HL-60 (cell line): ENCODE measurements around the gene GSK3A.

Experiments
- DNase-seq, 2 experiments: peaks; one replicate each; pipeline ENCODE4 v3.0.0-alpha.2; 2010 to 2020; ENCODE audit warnings: low read depth in 1 of 2, low spot score in 1 of 2
- H3K27ac ChIP-seq: fragments of 250-450 bp; sonication (Bioruptor Pico); replicated peaks from 2 replicates; pipeline ENCODE4 v1.5.1; 2020; ENCODE audit warnings: mild to moderate bottlenecking, moderate library complexity
- H3K27me3 ChIP-seq: fragments of 250-450 bp; sonication (Bioruptor Pico); 2 replicates; pipeline ENCODE4 v1.5.1; 2021; ENCODE audit warnings: mild to moderate bottlenecking, moderate library complexity; ENCODE audit not compliant: insufficient read depth, poor library complexity, severe bottlenecking
- H3K4me3 ChIP-seq: replicated peaks from 2 replicates; pipeline ENCODE4 v1.5.1; 2011; ENCODE audit warnings: mild to moderate bottlenecking, control low read depth, low read length; ENCODE audit not compliant: insufficient read depth
- CTCF ChIP-seq: IDR thresholded peaks from one replicate; pipeline ENCODE4 v1.5.1; 2011; ENCODE audit warnings: low read length, control low read depth, inconsistent platforms; ENCODE audit not compliant: insufficient read depth
- GABPA ChIP-seq: IDR thresholded peaks from 2 replicates; pipeline ENCODE4 v1.6.1; 2012; ENCODE audit warnings: low read depth
- POLR2AphosphoS5 ChIP-seq: IDR thresholded peaks from 2 replicates; pipeline ENCODE4 v1.6.1; 2012; ENCODE audit warnings: low read depth
- REST ChIP-seq: IDR thresholded peaks from 2 replicates; pipeline ENCODE4 v1.6.1; 2012; ENCODE audit warnings: low read depth; ENCODE audit not compliant: insufficient replicate concordance
- SPI1 ChIP-seq: IDR thresholded peaks from 2 replicates; pipeline ENCODE4 v1.6.1; 2012; ENCODE audit warnings: low read depth, mild to moderate bottlenecking, borderline replicate concordance

GSK3A gene

GRCh38 chr19:42284591-42285341 is 42.4 kb upstream of the GSK3A start:
- H3K4me3 ChIP-seq: peak overlapping the region; percentile 53
- no peak overlapping the region for H3K27ac ChIP-seq
- DNase-seq: peak in 1 of 2 experiments; percentile 4
- H3K27me3 ChIP-seq: no peaks in the 10 kb centered on the region
- no peak for TF ChIP-seq SPI1
- no peak for TF ChIP-seq REST

- H3K27me3 ChIP-seq: no peaks in the 10 kb centered on the region
- TF ChIP-seq SPI1: no peak
- no peak for TF ChIP-seq REST
- no peak for TF ChIP-seq CTCF
- TF ChIP-seq POLR2AphosphoS5: no peak
- no peak for TF ChIP-seq GABPA
- peak in 1 of 2 experiments; percentile 64 for DNase-seq
- no peak overlapping the region; the same call in 1 of the 2 replicates for H3K4me3 ChIP-seq
- H3K27ac ChIP-seq: no peak overlapping the region
Observed at GRCh38 chr19:42284066-42284501, 41.7 kb upstream of the GSK3A start.

- peak overlapping the region; percentile 52 for H3K4me3 ChIP-seq
- no peaks in the 10 kb centered on the region for H3K27me3 ChIP-seq
- H3K27ac ChIP-seq: peak overlapping the region; percentile 38; the same call in 1 of the 2 replicates
- TF ChIP-seq REST: no peak
- no peak for TF ChIP-seq CTCF
- TF ChIP-seq SPI1: no peak
- TF ChIP-seq GABPA: no peak
- TF ChIP-seq POLR2AphosphoS5: no peak
- DNase-seq: peak; percentile 82 to 93
Observed at GRCh38 chr19:42283188-42284065, 41.0 kb upstream of the GSK3A start.
